Measurements from ENCODE around the gene COX7A1.
A peak's percentile ranks its signal among the peaks of the same experiment; 100 is the strongest.
"Not testable (repeated sequence)": the region's sequence is repeated elsewhere in the genome, so short reads cannot be mapped to it uniquely, and the experiment has no call there.

The COX7A1 gene

GRCh38 chr19:36141039-36141927 is 11.0 kb downstream of the COX7A1 start:
- DNase-seq, result peak; percentile 76

- DNase-seq, result peak; percentile 80
Measured at GRCh38 chr19:36140304-36141038, 11.8 kb downstream of the COX7A1 start.

DNA sequence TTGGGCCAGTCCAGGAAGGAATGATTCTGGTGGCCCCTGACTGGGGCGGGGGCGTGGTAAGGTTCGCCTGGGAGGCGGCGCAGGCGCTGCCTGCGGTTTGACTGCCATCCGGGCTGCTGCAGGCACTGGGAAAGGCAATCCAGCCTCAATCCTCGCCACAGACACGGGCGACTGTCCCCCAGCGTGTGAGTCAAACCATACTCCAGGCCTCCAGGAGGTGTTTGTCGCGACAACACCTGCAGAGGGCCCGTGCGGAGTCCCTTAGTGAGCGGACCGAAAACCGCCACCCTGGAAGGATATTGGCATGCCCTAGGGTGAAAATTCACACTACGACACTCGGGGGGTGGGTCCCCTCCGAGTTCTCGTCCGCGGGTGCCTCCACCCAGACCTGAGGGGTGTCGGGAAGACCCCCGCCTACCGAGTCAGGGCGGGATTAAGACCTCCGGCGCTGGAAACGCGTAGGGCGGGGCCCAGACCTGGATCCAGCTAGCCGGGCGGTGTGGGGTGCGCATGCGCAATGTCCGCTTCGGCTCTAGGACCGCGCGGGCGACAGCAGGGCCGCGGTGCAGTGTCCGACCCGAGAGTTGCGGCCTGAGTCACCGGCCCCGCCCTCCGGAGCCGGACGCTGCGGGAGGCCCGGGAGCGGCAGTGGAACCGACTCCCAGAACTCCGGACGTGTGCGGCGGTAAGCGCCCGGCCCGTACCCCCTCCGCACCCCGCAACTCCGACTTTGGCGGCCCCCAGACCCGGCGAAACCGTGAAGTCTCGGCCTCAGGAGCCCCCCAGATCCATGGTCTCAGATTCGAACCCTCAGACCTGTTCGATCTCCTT is 12.6 kb downstream of the COX7A1 start, which contains the start of gene CAPNS1:
CAPNS1 (plus strand) TSS at position 594 of the 831 bp plus-strand sequence. CDS start 946 bp downstream, outside the sequence.
- peak; percentile 94 for DNase-seq

- no peak for DNase-seq
Measured at GRCh38 chr19:36139120-36139472, 13.2 kb downstream of the COX7A1 start.

GRCh38 chr19:36136964-36137686 is 15.1 kb downstream of the COX7A1 start:
- peak; percentile 95 for DNase-seq

DNA sequence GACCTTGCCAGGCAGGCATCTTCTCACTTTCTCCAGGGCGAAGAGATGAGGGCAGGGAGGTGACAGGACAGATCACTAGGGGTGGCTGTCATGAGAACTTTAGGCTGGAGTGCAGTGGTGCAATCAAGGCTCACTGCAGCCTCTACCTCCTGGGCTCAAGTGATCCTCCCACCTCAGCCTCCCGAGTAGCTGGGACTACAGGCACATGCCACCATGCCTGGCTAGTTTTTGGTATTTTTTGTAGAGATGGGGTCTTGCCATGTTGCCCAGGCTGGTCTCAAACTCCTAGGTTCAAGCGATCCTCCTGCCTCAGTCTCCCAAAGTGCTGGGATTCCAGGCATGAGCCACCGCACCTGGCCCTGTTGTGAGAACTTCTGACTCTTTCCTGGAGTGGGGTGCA is 17.4 kb downstream of the COX7A1 start:
- not testable (repeated sequence) for DNase-seq

- not testable (repeated sequence) for DNase-seq
Measured at GRCh38 chr19:36131221-36131620, 21.0 kb downstream of the COX7A1 start.

- DNase-seq, result no peak
Measured at GRCh38 chr19:36128392-36128736, 23.9 kb downstream of the COX7A1 start.

DNA sequence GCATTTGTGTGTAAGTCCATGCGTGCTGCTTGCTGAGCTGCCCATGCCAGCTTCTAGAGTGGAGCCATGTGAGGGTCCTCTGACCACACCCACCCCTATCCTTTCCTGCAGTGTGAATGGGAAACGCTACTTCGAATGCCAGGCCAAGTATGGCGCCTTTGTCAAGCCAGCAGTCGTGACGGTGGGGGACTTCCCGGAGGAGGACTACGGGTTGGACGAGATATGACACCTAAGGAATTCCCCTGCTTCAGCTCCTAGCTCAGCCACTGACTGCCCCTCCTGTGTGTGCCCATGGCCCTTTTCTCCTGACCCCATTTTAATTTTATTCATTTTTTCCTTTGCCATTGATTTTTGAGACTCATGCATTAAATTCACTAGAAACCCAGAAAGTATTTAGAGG is 26.7 kb downstream of the COX7A1 start:
- no peak for DNase-seq

DNA sequence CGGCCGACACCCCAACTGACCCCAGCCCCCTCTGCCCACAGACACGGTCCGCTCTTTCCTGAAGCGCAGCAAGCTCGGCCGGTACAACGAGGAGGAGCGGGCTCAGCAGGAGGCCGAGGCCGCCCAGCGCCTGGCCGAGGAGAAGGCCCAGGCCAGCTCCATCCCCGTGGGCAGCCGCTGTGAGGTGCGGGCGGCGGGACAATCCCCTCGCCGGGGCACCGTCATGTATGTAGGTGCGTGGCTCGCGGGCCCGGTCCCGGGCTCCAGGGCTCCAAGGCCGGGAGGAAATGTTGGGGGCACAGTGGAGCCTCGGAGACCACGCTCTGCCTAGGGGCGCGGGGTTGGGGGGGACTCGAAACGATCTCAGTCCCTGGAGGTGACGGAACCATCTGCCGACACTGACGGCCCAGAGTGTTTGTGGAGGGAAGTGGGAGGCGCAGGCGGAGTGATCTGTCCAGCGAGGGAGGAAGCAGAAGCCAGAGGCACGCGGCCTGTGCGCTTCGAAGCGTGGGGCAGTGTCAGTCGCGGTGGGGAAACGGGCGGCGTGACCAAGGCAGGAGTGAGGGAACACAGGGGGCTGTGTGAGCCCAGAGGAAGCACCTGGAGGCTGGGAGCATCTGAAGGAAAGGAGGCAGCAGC is 30.6 kb downstream of the COX7A1 start:
- no peak for DNase-seq

- no peak for DNase-seq
Measured at GRCh38 chr19:36120984-36121358, 31.3 kb downstream of the COX7A1 start.

DNA sequence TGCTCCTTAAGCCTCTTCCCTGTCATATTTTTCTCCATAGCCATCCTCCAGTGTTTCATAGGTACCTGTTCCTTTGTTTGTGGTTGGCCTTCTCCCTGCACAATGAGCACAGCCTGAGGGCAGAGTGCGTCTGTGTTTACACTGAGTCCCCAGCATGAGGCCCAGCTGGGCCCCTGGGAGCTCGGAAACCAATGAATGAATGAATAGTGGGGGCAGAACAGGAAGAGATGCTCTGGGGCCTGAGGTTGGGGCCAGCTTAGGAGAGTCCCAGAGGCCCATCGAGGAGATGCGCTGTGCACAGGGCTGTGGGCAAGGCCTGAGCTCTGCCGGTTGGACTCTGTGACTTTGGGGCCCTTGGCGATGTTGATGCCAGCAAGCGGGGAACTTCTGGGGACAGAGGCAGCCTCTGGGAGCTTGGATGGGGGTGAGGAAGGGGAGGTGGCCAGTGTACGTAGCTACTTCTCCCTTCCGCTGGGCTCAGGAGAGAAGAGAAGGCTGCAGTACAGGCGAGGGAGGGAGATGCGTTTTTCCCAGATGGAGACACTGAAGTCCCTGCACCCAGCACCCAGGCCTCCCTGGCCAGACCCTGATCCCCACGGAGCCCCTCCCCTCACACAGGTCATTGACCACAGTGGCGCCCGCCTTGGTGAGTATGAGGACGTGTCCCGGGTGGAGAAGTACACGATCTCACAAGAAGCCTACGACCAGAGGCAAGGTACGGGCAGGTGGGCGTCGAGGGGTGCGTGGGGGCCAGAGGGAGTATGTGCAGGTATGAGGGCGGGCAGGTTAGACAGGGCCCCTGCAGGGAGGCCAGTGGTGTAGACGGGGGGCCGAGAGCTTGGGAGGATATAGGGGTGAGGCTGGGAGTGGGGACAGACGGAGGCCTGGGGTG is 31.9 kb downstream of the COX7A1 start:
- no peak for DNase-seq

DNA sequence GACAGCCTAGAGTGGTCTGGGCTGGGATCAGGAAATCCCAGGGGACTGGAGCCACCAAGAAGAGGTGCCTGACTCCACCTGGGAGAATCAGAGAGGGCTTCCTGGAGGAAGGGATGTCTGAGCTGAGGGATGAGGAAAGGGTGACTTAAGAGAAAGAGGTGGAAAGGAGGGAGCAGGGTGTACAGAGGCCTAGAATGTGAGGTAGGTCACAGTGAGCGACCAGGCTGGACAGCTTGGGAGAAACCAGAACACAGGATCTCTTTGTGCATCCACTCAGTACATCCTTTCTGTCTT is 36.0 kb downstream of the COX7A1 start:
- no peak for DNase-seq

GRCh38 chr19:36115453-36116343 is 36.5 kb downstream of the COX7A1 start, which contains the start of gene TBCB:
TBCB (plus strand) TSS chr19:36115468; CDS start chr19:36115561, 93 bp downstream.
- no peak for DNase-seq

GRCh38 chr19:36114721-36115452 is 37.4 kb downstream of the COX7A1 start, which contains the start of gene POLR2I:
POLR2I (minus strand) TSS chr19:36114875; CDS start chr19:36114856, 19 bp downstream.
- DNase-seq, result peak; percentile 100

DNA sequence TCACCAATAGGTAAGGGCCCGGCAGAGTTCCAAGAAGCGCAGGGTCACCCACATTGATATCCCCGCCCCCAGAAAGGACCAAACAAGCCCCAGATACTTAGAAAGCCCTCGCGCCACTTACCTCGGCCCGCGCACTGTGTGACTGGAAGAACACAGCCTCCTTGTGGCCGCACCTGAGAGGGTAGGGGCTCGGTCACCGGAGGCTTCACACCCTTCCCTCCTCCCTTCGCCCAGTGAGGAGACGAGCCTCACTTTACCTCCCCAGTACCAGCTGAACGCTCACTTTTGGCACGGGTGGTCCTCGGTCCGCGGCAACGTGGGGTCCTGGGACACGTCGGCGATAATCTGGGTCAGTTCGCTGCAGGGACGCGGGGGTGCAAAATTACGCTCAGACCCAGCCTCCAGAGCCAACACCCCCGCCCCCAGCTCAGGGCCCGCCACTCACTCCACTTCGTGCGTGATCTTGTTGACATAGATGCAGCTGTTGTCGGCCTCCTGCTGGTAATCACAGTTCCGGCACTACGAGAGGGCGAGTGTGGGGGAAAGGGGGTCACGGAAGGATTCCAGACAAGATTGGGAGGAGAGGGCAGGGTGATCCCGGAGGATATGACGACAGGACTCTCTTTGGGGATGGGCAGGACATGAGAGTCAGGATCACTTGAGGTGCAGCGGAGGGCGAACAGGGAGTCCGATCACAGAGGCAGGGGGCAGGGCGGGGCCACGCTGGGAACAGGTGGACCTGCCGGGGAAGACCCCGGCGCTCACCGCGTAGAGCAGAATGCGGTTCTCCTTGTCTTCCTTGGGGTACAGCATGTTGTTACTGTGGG is 38.1 kb downstream of the COX7A1 start:
- no peak for DNase-seq

DNA sequence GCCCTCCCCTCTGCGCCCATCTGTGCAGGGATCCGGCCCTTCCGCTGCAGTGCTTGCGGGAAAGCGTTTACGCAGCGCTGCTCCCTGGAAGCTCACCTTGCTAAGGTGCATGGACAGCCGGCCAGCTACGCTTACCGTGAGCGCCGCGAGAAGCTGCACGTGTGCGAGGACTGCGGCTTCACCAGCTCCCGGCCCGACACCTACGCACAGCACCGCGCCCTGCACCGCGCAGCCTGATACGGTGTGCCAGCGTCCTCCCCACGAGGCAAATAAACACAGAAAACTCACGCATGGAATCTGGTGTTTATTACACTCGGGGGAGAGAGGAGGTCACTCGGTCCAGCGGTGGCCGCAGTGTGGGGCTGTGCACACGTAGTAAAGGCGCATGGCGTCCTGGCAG is 38.8 kb downstream of the COX7A1 start:
- DNase-seq, result no peak

GRCh38 chr19:36112678-36113077 is 39.6 kb downstream of the COX7A1 start:
- no peak for DNase-seq
